CD4-positive, CD25-positive, alpha-beta regulatory T cell (primary cell): ENCODE results near the gene SMOC2. TPM values are rescaled to one million over a fixed set of nuclear protein-coding genes. Genes with fewer than 3 reads are reported as not detected.

Source experiments
- ATAC-seq, 2 donors: fragments of 150-1000 bp; cut with Tn5 transposase; one replicate each; pipeline ENCODE4 v1.10.0; 2021; ENCODE audit warnings: low read depth in 2 of 2, moderate number of reproducible peaks in 2 of 2, moderate library complexity in 1 of 2
- DNase-seq, 3 donors: peaks; one replicate each; pipeline versions ENCODE4 v3.0.0 to v3.0.0-alpha.2; 2012 to 2022; ENCODE audit warnings: mixed read lengths in 1 of 3
- H3K27ac ChIP-seq: one replicate; pipeline ENCODE4 v1.7.0; 2013; ENCODE audit warnings: mild to moderate bottlenecking, low read length; ENCODE audit not compliant: insufficient read depth, poor library complexity, severe bottlenecking
- H3K27me3 ChIP-seq: one replicate; pipeline ENCODE4 v1.7.0; 2013; ENCODE audit warnings: low read length; ENCODE audit not compliant: control insufficient read depth, insufficient read depth
- H3K36me3 ChIP-seq: one replicate; pipeline ENCODE4 v1.7.0; 2013; ENCODE audit warnings: mild to moderate bottlenecking, low read length, moderate library complexity; ENCODE audit not compliant: control insufficient read depth, insufficient read depth
- H3K4me1 ChIP-seq: 2 replicates; pipeline ENCODE4 v1.7.0; 2013; ENCODE audit warnings: mild to moderate bottlenecking, low read length; ENCODE audit not compliant: insufficient read depth, control insufficient read depth, poor library complexity, severe bottlenecking
- H3K4me3 ChIP-seq: one replicate; pipeline ENCODE4 v1.7.0; 2013; ENCODE audit warnings: low read depth, mild to moderate bottlenecking, low read length, moderate library complexity
- H3K9me3 ChIP-seq, 2 experiments: 1 replicate in 1 of 2; 2 replicates in 1 of 2; pipeline ENCODE4 v1.7.0; 2013; ENCODE audit warnings: low read length in 2 of 2, mild to moderate bottlenecking in 1 of 2, moderate library complexity in 1 of 2; ENCODE audit not compliant: control insufficient read depth in 2 of 2
- H3K27ac Mint-ChIP-seq, 3 donors: one replicate each; pipeline ENCODE4 v1.8.0; 2020 to 2022; ENCODE audit warnings: mild to moderate bottlenecking in 3 of 3, mixed read lengths in 3 of 3, moderate library complexity in 2 of 3
- H3K27me3 Mint-ChIP-seq: one replicate; pipeline ENCODE4 v1.8.0; 2022; ENCODE audit warnings: mild to moderate bottlenecking, mixed read lengths
- H3K36me3 Mint-ChIP-seq: one replicate; pipeline ENCODE4 v1.8.0; 2020; ENCODE audit warnings: mixed read lengths
- H3K4me1 Mint-ChIP-seq, 4 donors: one replicate each; pipeline ENCODE4 v1.8.0; 2020 to 2022; ENCODE audit warnings: mixed read lengths in 4 of 4, mild to moderate bottlenecking in 1 of 4
- H3K4me3 Mint-ChIP-seq, 4 donors: one replicate each; pipeline ENCODE4 v1.8.0; 2020 to 2022; ENCODE audit warnings: mild to moderate bottlenecking in 4 of 4, mixed read lengths in 4 of 4, moderate library complexity in 3 of 4
- H3K9me3 Mint-ChIP-seq, 7 donors: one replicate each; pipeline ENCODE4 v1.8.0; 2020 to 2022; ENCODE audit warnings: mixed read lengths in 7 of 7, mild to moderate bottlenecking in 3 of 7, moderate library complexity in 2 of 7
- polyA plus RNA-seq, 4 donors: library from polyadenylated mRNA; unstranded; fragments of 300-500 nt; fragmentation: Illumina TruSeq; gene quantifications; one replicate each; pipeline ENCODE4 v1.2.3, GENCODE V29; 2021
- total RNA-seq: library from RNA; stranded (reverse); gene quantifications from one replicate; pipeline ENCODE4 v1.2.3, GENCODE V29; 2022

Gene SMOC2
- total and polyA plus RNA-seq, 5 donors from 2014 or later: not detected

GRCh38 chr6:168428052-168428826, 12.7 kb upstream of the SMOC2 start:
- no peak for ATAC-seq

GRCh38 chr6:168428863-168429262, 12.1 kb upstream of the SMOC2 start:
- no peaks in the 10 kb centered on the region for H3K9me3 Mint-ChIP-seq
- Histone ChIP-seq H3K27ac (no peak overlapping the region), H3K4me1 (no peaks in the 10 kb centered on the region), H3K9me3 (no peaks in the 10 kb centered on the region), H3K4me3 (no peak overlapping the region), H3K36me3 (no peaks in the 10 kb centered on the region), H3K27me3 (no peaks in the 10 kb centered on the region)
- no peaks in the 10 kb centered on the region for H3K36me3 Mint-ChIP-seq
- H3K27me3 Mint-ChIP-seq: no peaks in the 10 kb centered on the region
- DNase-seq (no peak), ATAC-seq (no peak)
- no peak overlapping the region for H3K4me3 Mint-ChIP-seq
- H3K4me1 Mint-ChIP-seq: no peaks in the 10 kb centered on the region
- no peak overlapping the region for H3K27ac Mint-ChIP-seq

More at GRCh38 chr6:168428052-168428826, 12.7 kb upstream of the SMOC2 start:
- no peaks in the 10 kb centered on the region for H3K36me3 ChIP-seq
- no peaks in the 10 kb centered on the region for H3K36me3 Mint-ChIP-seq
- no peak overlapping the region for H3K4me3 Mint-ChIP-seq
- no peak overlapping the region for H3K27ac Mint-ChIP-seq
- H3K4me3 ChIP-seq: no peak overlapping the region
- no peaks in the 10 kb centered on the region for H3K27me3 ChIP-seq
- no peaks in the 10 kb centered on the region for H3K4me1 Mint-ChIP-seq
- H3K27me3 Mint-ChIP-seq: no peaks in the 10 kb centered on the region
- DNase-seq: no peak
- no peak overlapping the region for H3K27ac ChIP-seq
- no peaks in the 10 kb centered on the region for H3K9me3 ChIP-seq
- H3K9me3 Mint-ChIP-seq: no peaks in the 10 kb centered on the region
- no peaks in the 10 kb centered on the region for H3K4me1 ChIP-seq

- no peaks in the 10 kb centered on the region for H3K9me3 ChIP-seq
- no peaks in the 10 kb centered on the region for H3K4me1 ChIP-seq
- Mint-ChIP-seq H3K4me3 (no peak overlapping the region), H3K36me3 (no peaks in the 10 kb centered on the region), H3K27me3 (no peaks in the 10 kb centered on the region), H3K27ac (no peak overlapping the region), H3K9me3 (no peaks in the 10 kb centered on the region), H3K4me1 (no peaks in the 10 kb centered on the region)
- H3K36me3 ChIP-seq: no peaks in the 10 kb centered on the region
- no peak overlapping the region for H3K4me3 ChIP-seq
- H3K27me3 ChIP-seq: no peaks in the 10 kb centered on the region
- no peak for ATAC-seq
- H3K27ac ChIP-seq: no peak overlapping the region
- no peak for DNase-seq
Observed at GRCh38 chr6:168432196-168432595, 8.8 kb upstream of the SMOC2 start.

- Histone ChIP-seq H3K27me3 (no peaks in the 10 kb centered on the region), H3K4me1 (no peaks in the 10 kb centered on the region), H3K27ac (no peak overlapping the region), H3K36me3 (no peaks in the 10 kb centered on the region), H3K9me3 (no peaks in the 10 kb centered on the region), H3K4me3 (no peak overlapping the region)
- no peak overlapping the region for H3K27ac Mint-ChIP-seq
- DNase-seq (no peak), ATAC-seq (no peak)
- no peaks in the 10 kb centered on the region for H3K4me1 Mint-ChIP-seq
- peaks cover 2% of the 10 kb centered on the region for H3K27me3 Mint-ChIP-seq
- H3K36me3 Mint-ChIP-seq: no peaks in the 10 kb centered on the region
- H3K4me3 Mint-ChIP-seq: no peak overlapping the region
- no peaks in the 10 kb centered on the region for H3K9me3 Mint-ChIP-seq
Observed at GRCh38 chr6:168433898-168434297, 7.1 kb upstream of the SMOC2 start.

- no peak overlapping the region for H3K4me3 Mint-ChIP-seq
- DNase-seq (no peak), ATAC-seq (no peak)
- H3K4me1 Mint-ChIP-seq: no peaks in the 10 kb centered on the region
- no peak overlapping the region for H3K27ac Mint-ChIP-seq
- peaks cover 8% of the 10 kb centered on the region for H3K27me3 Mint-ChIP-seq
- H3K9me3 ChIP-seq: no peaks in the 10 kb centered on the region
- no peaks in the 10 kb centered on the region for H3K36me3 Mint-ChIP-seq
- no peaks in the 10 kb centered on the region for H3K9me3 Mint-ChIP-seq
- no peaks in the 10 kb centered on the region for H3K27me3 ChIP-seq
- no peak overlapping the region for H3K4me3 ChIP-seq
- no peak overlapping the region for H3K27ac ChIP-seq
- no peaks in the 10 kb centered on the region for H3K36me3 ChIP-seq
- no peaks in the 10 kb centered on the region for H3K4me1 ChIP-seq
Observed at GRCh38 chr6:168434505-168434904, 6.5 kb upstream of the SMOC2 start.

- H3K36me3 ChIP-seq: no peaks in the 10 kb centered on the region
- H3K27ac Mint-ChIP-seq: no peak overlapping the region
- H3K27me3 Mint-ChIP-seq: peaks cover 23% of the 10 kb centered on the region
- no peak for ATAC-seq
- H3K9me3 Mint-ChIP-seq: no peaks in the 10 kb centered on the region
- no peaks in the 10 kb centered on the region for H3K4me1 ChIP-seq
- peaks cover 0 to 3% (median 1%) of the 10 kb centered on the region in 4 donors for H3K4me1 Mint-ChIP-seq
- H3K9me3 ChIP-seq: no peaks in the 10 kb centered on the region
- peaks cover 5% of the 10 kb centered on the region for H3K27me3 ChIP-seq
- H3K4me3 ChIP-seq: no peak overlapping the region
- H3K27ac ChIP-seq: no peak overlapping the region
- no peaks in the 10 kb centered on the region for H3K36me3 Mint-ChIP-seq
- H3K4me3 Mint-ChIP-seq: no peak overlapping the region
- no peak for DNase-seq
Observed at GRCh38 chr6:168437751-168438150, 3.2 kb upstream of the SMOC2 start.

- H3K4me3 Mint-ChIP-seq: no peak overlapping the region
- H3K36me3 Mint-ChIP-seq: no peaks in the 10 kb centered on the region
- no peaks in the 10 kb centered on the region for H3K9me3 Mint-ChIP-seq
- peaks cover 0 to 5% (median 1%) of the 10 kb centered on the region in 4 donors for H3K4me1 Mint-ChIP-seq
- Histone ChIP-seq H3K27ac (no peak overlapping the region), H3K4me1 (no peaks in the 10 kb centered on the region), H3K27me3 (peaks cover 5% of the 10 kb centered on the region), H3K4me3 (no peak overlapping the region), H3K36me3 (no peaks in the 10 kb centered on the region), H3K9me3 (no peaks in the 10 kb centered on the region)
- no peak overlapping the region for H3K27ac Mint-ChIP-seq
- H3K27me3 Mint-ChIP-seq: peaks cover 35% of the 10 kb centered on the region
- no peak for ATAC-seq
- no peak for DNase-seq
Observed at GRCh38 chr6:168438783-168439520, 2.0 kb upstream of the SMOC2 start.
